Esophagus (tissue), 2 donors: ENCODE measurements around the gene STK25. TPM values are rescaled to one million over a fixed set of nuclear protein-coding genes. Genes with fewer than 3 reads are reported as not detected.
"Not testable (repeated sequence)": the region's sequence is repeated elsewhere in the genome, so short reads cannot be mapped to it uniquely, and the experiment has no call there.

ENCODE experiments used
- H3K27ac ChIP-seq, 2 donors: one replicate each; pipeline ENCODE4 v1.5.1; 2013; ENCODE audit warnings: low read depth in 2 of 2, mild to moderate bottlenecking in 2 of 2, inconsistent platforms in 1 of 2, low read length in 1 of 2, moderate library complexity in 1 of 2
- H3K27me3 ChIP-seq, 2 donors: one replicate each; pipeline ENCODE4 v1.6.1; 2013; ENCODE audit warnings: low read length in 2 of 2, control low read depth in 1 of 2, mild to moderate bottlenecking in 1 of 2; ENCODE audit not compliant: insufficient read depth in 2 of 2, control insufficient read depth in 1 of 2
- H3K36me3 ChIP-seq, 2 donors: one replicate each; pipeline ENCODE4 v1.6.1; 2013; ENCODE audit warnings: low read length in 1 of 2; ENCODE audit not compliant: control insufficient read depth in 2 of 2, insufficient read depth in 2 of 2
- H3K4me1 ChIP-seq, 2 donors: one replicate each; pipeline ENCODE4 v1.6.1; 2013; ENCODE audit warnings: low read length in 1 of 2; ENCODE audit not compliant: control insufficient read depth in 2 of 2, insufficient read depth in 2 of 2
- H3K4me3 ChIP-seq, 2 donors: one replicate each; pipeline ENCODE4 v1.5.1; 2013; ENCODE audit warnings: low read length in 2 of 2, mild to moderate bottlenecking in 2 of 2, low read depth in 1 of 2, moderate library complexity in 1 of 2
- H3K9me3 ChIP-seq, 2 donors: one replicate each; pipeline ENCODE4 v1.6.1; 2013; ENCODE audit warnings: mild to moderate bottlenecking in 2 of 2, low read depth in 1 of 2, low read length in 1 of 2, moderate library complexity in 1 of 2; ENCODE audit not compliant: control insufficient read depth in 2 of 2, insufficient read depth in 1 of 2
- WGBS, 2 donors: extraction: QIAGEN DNeasy Blood & Tissue Kit; methylation state at CpG; one replicate each; pipeline ENCODE4 v1.1.7; 2013; 5-methylcytosine and 5-hydroxymethylcytosine counted together
- polyA plus RNA-seq, 2 donors: library from polyadenylated mRNA; stranded (reverse); fragments of 200-250 nt; gene quantifications; one replicate each; pipeline ENCODE4 v1.2.3, GENCODE V29; 2013
- donor health status: healthy with polysubstance abuse.
- donor health status: Bipolar disorder and iron deficiency.

The STK25 gene
- polyA plus RNA-seq, 2 donors, result 116 to 132 TPM

DNA sequence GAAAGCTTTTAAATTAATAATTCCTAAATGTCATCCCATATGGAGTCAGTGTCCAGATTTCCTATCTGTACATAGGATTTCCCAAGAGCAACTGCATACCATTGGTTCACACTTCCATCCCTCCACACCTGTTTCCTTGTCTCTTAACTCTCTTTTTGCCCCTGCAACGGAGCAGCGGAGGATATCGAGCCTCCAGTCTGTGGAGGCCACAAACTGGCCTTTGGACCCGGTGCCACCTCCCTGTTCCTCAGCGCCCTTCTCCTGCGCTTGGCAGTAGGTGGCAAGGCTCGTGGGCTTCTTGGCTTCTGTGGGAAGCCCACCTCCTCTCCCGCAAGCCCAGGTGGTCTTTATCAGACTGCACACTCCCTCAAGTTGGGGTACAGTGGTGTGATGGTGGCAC lies 23.8 kb upstream of the STK25 start:
- 89 to 94% methylated on average over 8 of the region's 8 CpGs for WGBS, 2 donors

DNA sequence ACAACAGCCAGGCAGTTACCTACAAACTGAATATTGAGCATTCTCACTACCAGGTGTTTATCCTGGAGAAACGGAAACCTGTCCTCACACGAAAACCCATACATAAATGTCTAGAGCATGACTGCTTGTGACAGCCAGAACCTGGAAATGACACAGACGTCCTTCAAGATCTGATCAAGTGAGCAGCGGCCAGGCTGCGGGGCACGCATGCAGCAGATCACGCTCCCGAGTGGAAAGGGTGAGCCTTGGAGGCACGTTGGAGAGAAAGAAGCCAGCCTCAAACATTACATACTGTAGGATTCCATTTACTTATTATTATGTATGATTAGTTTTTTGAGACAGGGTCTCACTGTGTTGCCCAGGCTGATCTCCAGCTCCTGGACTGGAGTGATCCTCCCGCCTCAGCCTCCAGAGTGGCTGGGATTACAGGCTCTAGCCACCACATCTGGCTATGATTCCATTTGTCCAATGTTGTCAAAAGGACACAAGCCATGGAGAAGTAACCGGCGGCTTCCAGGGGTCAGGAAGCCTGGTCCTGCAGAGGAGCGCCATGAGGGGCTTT lies 22.9 kb upstream of the STK25 start:
- no peaks in the 10 kb centered on the region for H3K27me3 ChIP-seq
- H3K9me3 ChIP-seq, result peaks cover 0 to 2% of the 10 kb centered on the region in 2 donors
- no peaks in the 10 kb centered on the region for H3K36me3 ChIP-seq
- WGBS, 2 donors, result 65 to 72% methylated on average over 13 of the region's 13 CpGs
- H3K4me1 ChIP-seq, result no peaks in the 10 kb centered on the region
- H3K4me3 ChIP-seq, result no peak overlapping the region
- no peak overlapping the region for H3K27ac ChIP-seq

More for the DNA sequence above, 23.8 kb upstream of the STK25 start:
- Histone ChIP-seq H3K9me3 (no peaks in the 10 kb centered on the region), H3K36me3 (no peaks in the 10 kb centered on the region), H3K4me1 (no peaks in the 10 kb centered on the region), H3K4me3 (no peak overlapping the region), H3K27me3 (no peaks in the 10 kb centered on the region), H3K27ac (no peak overlapping the region)

GRCh38 chr2:241530571-241530970 lies 22.2 kb upstream of the STK25 start:
- Histone ChIP-seq H3K4me1 (no peaks in the 10 kb centered on the region), H3K9me3 (peaks cover 0 to 2% of the 10 kb centered on the region in 2 donors), H3K27me3 (no peaks in the 10 kb centered on the region), H3K27ac (no peak overlapping the region), H3K4me3 (no peak overlapping the region), H3K36me3 (no peaks in the 10 kb centered on the region)
- WGBS, 2 donors, result 68 to 69% methylated on average over 8 of the region's 8 CpGs

GRCh38 chr2:241525818-241526780 lies 17.7 kb upstream of the STK25 start:
- H3K36me3 ChIP-seq, H3K27ac ChIP-seq, H3K4me1 ChIP-seq, H3K27me3 ChIP-seq, H3K9me3 ChIP-seq, H3K4me3 ChIP-seq: not testable (repeated sequence)
- WGBS, 2 donors, result 92 to 93% methylated on average over 31 of the region's 31 CpGs

DNA sequence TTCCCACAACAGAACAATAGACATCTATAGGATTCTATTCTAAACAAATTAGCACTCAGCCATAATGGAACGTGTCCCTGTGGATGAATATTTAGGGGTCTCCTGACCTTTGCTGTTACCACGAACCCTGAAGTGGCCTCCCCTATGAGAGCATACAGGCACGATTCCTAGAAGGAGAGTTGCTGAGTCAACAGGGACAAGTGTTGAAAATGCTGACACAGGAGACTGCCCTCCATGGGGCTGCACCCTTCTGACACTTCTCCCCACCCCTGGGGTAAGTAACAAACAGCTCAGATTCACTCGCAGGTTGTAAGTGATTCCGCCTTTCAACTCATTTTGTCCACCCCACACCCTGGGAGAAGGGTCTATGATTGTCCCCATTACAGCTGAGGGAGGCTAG lies 14.1 kb upstream of the STK25 start:
- Histone ChIP-seq H3K27me3 (no peaks in the 10 kb centered on the region), H3K36me3 (no peaks in the 10 kb centered on the region), H3K4me3 (no peak overlapping the region), H3K27ac (no peak overlapping the region), H3K4me1 (no peaks in the 10 kb centered on the region), H3K9me3 (peaks cover 0 to 2% of the 10 kb centered on the region in 2 donors)
- 80 to 84% methylated on average over 5 of the region's 5 CpGs for WGBS, 2 donors

DNA sequence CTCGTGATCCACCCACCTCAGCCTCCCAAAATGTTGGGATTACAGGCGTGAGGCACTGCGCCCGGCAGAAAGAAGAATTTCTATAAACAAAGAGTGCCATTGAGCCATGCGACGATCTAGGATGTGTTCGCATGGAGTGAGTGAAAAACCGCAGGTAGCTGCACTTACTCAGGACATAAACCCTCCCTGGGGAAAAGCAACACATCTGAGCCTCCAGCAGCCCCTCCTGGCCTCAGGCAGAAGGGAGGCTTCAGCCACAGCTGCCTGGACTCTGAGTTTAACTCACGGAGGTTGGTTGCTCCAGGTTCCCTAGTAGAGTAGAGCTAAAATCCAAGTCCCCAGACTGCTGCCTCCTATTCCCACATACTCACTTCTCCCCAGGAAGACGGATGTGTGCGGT lies 11.3 kb upstream of the STK25 start:
- 70 to 75% methylated on average over 11 of the region's 11 CpGs for WGBS, 2 donors

DNA sequence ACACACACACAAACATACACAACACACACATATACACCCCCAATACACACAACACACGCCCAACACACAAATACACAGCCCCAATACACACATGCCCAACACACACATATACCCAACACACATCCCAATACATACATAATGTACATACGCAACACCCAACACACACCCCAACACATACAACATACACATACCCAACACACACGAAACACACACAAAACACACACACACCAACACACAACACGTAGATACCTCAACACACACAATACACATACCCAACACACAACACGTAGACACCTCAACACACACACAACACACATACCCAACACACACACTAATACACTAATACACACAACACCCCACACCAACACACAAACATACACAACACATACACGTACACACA lies 8.9 kb upstream of the STK25 start:
- H3K27me3 ChIP-seq, result no peaks in the 10 kb centered on the region
- no peak overlapping the region for H3K4me3 ChIP-seq
- H3K27ac ChIP-seq, result no peak overlapping the region
- 92 to 95% methylated on average over 6 of the region's 6 CpGs for WGBS, 2 donors
- peaks cover 0 to 1% of the 10 kb centered on the region in 2 donors for H3K36me3 ChIP-seq
- H3K4me1 ChIP-seq, result peaks cover 0 to 3% of the 10 kb centered on the region in 2 donors
- H3K9me3 ChIP-seq, result no peaks in the 10 kb centered on the region

More for the DNA sequence above, 11.3 kb upstream of the STK25 start:
- H3K27me3 ChIP-seq, result no peaks in the 10 kb centered on the region
- H3K36me3 ChIP-seq, result no peaks in the 10 kb centered on the region
- no peaks in the 10 kb centered on the region for H3K9me3 ChIP-seq
- no peak overlapping the region for H3K27ac ChIP-seq
- H3K4me3 ChIP-seq, result no peak overlapping the region
- H3K4me1 ChIP-seq, result no peaks in the 10 kb centered on the region

DNA sequence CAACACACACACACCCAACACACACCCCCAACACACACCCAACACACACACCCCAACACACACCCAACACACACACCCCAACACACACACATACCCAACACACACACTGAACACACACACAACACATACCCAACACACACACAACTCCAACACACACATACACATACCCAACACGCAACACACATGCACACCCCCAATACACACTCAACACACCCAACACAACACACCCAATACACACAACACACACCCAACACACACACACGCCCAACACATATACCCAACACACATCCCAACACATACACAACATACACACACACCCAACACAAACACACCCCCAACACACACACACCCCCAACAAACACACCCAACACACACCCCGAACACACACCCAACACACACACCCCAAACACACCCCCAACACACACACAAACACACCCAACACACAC lies 8.2 kb upstream of the STK25 start:
- peaks cover 0 to 3% of the 10 kb centered on the region in 2 donors for H3K4me1 ChIP-seq
- no peak overlapping the region for H3K4me3 ChIP-seq
- H3K27me3 ChIP-seq, result no peaks in the 10 kb centered on the region
- peaks cover 0 to 1% of the 10 kb centered on the region in 2 donors for H3K36me3 ChIP-seq
- H3K27ac ChIP-seq, result no peak overlapping the region
- H3K9me3 ChIP-seq, result no peaks in the 10 kb centered on the region
- 92 to 95% methylated on average over 3 of the region's 3 CpGs for WGBS, 2 donors

DNA sequence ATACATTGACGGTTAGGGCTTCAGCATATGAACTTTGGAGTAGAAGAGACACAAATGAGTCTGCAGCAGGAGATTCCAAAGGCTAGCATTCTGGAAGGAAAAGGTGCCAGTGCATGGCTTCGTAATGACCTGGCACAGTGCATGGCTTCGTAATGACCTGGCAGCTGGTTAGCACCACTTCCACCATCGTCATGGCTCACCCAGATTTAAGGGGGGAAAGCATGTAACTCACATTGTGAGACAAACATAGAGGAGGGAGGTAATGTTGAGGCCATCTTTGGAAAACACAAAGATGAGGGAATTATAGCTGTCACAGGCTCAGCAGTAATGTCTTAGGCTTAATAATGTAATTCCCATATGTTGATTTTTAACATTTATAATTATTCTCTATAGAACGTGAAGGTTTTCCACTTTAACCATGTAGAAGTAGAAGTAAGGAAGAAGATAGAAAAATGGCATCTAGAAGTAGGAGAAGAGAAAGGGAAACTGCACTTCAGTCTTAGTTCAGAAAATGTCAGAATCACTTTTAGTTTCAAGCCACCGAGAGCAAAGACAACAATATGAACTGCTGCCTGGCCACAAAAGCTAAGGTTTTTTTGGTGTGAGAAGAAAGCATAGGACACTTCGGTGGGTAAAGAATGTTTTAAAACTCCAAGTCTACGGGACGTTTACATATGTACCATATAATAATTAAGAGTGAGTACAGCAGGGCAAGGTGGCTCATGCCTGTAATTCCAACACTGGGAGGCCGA lies 6.8 kb upstream of the STK25 start:
- no peak overlapping the region for H3K27ac ChIP-seq
- H3K4me3 ChIP-seq, result no peak overlapping the region
- no peaks in the 10 kb centered on the region for H3K9me3 ChIP-seq
- peaks cover 0 to 1% of the 10 kb centered on the region in 2 donors for H3K36me3 ChIP-seq
- peaks cover 0 to 3% of the 10 kb centered on the region in 2 donors for H3K4me1 ChIP-seq
- no peaks in the 10 kb centered on the region for H3K27me3 ChIP-seq
- 46% methylated on average over 10 of the region's 10 CpGs for WGBS, 2 donors
